Measurements from ENCODE around the gene TAP2.
"Not testable (repeated sequence)": the region's sequence is repeated elsewhere in the genome, so short reads cannot be mapped to it uniquely, and the experiment has no call there.

GRCh38 chr6:32873947-32874346 lies 35.4 kb upstream of the TAP2 start:
- not testable (repeated sequence) for TF ChIP-seq EZH2 (IDR thresholded peaks at IDR 0.05); POLR2AphosphoS5 (IDR thresholded peaks at IDR 0.05; ENCODE audit: borderline replicate concordance, low read depth, low read length)

All from SK-N-MC (cell line).